CD4-positive, alpha-beta memory T cell (primary cell): ENCODE results near the gene EXOC3. TPM values are rescaled to one million over a fixed set of nuclear protein-coding genes. Genes with fewer than 3 reads are reported as not detected.
A peak's percentile ranks its signal among the peaks of the same experiment; 100 is the strongest.

Experiments used
- CTCF ChIA-PET: fragments of 350-600 bp; sonication (Branson Sonifier 250); formaldehyde crosslinking; loops from one replicate; lab custom pipeline; 2021; ENCODE audit warnings: inconsistent platforms; ENCODE audit not compliant: partially characterized antibody; lab: Charles Lee
- POLR2A ChIA-PET: fragments of 350-600 bp; sonication (Branson Sonifier 250); formaldehyde crosslinking; loops from one replicate; lab custom pipeline; 2021; ENCODE audit not compliant: partially characterized antibody; lab: Charles Lee
- DNase-seq, 5 donors: peaks; one replicate each; pipeline versions ENCODE4 v3.0.0 to v3.0.0-alpha.2; 2020 to 2022; ENCODE audit warnings: mixed read lengths in 1 of 5
- H3K27ac ChIP-seq: one replicate; pipeline ENCODE4 v1.7.0; 2013; ENCODE audit warnings: low read depth, low read length
- H3K27me3 ChIP-seq: 2 replicates; pipeline ENCODE4 v1.7.0; 2013; ENCODE audit warnings: mild to moderate bottlenecking, low read length, moderate library complexity; ENCODE audit not compliant: insufficient read depth
- H3K36me3 ChIP-seq: 2 replicates; pipeline ENCODE4 v1.7.0; 2013; ENCODE audit warnings: mild to moderate bottlenecking, low read length, moderate library complexity; ENCODE audit not compliant: insufficient read depth
- H3K4me1 ChIP-seq: 2 replicates; pipeline ENCODE4 v1.7.0; 2013; ENCODE audit warnings: mild to moderate bottlenecking, low read length, moderate library complexity; ENCODE audit not compliant: insufficient read depth
- H3K4me3 ChIP-seq, 2 donors: one replicate each; pipeline ENCODE4 v1.7.0; 2013; ENCODE audit warnings: low read length in 2 of 2, mild to moderate bottlenecking in 1 of 2
- H3K9me3 ChIP-seq, 2 donors: one replicate each; pipeline ENCODE4 v1.7.0; 2013; ENCODE audit warnings: low read length in 2 of 2, control low read depth in 1 of 2; ENCODE audit not compliant: control insufficient read depth in 1 of 2
- H3K27ac Mint-ChIP-seq, 7 donors: one replicate each; pipeline ENCODE4 v1.8.0; 2020 to 2021; ENCODE audit warnings: mixed read lengths in 7 of 7, mild to moderate bottlenecking in 6 of 7, inconsistent platforms in 3 of 7, moderate library complexity in 3 of 7
- H3K27me3 Mint-ChIP-seq, 2 donors: one replicate each; pipeline ENCODE4 v1.8.0; 2020 to 2021; ENCODE audit warnings: mixed read lengths in 2 of 2
- H3K36me3 Mint-ChIP-seq, 2 donors: one replicate each; pipeline ENCODE4 v1.8.0; 2020 to 2021; ENCODE audit warnings: mixed read lengths in 2 of 2, inconsistent platforms in 1 of 2, mild to moderate bottlenecking in 1 of 2
- H3K4me1 Mint-ChIP-seq, 4 donors: one replicate each; pipeline ENCODE4 v1.8.0; 2020 to 2021; ENCODE audit warnings: mixed read lengths in 4 of 4, mild to moderate bottlenecking in 1 of 4
- H3K4me3 Mint-ChIP-seq, 8 donors: one replicate each; pipeline ENCODE4 v1.8.0; 2020 to 2021; ENCODE audit warnings: mixed read lengths in 8 of 8, mild to moderate bottlenecking in 7 of 8, moderate library complexity in 6 of 8, inconsistent platforms in 3 of 8
- H3K9me3 Mint-ChIP-seq, 8 donors: one replicate each; pipeline ENCODE4 v1.8.0; 2020 to 2021; ENCODE audit warnings: mixed read lengths in 8 of 8, mild to moderate bottlenecking in 5 of 8, inconsistent platforms in 3 of 8, moderate library complexity in 1 of 8
- intact Hi-C: fragments of 100-400 bp; cut with micrococcal nuclease; formaldehyde crosslinking; loops from one replicate; pipeline ENCODE4 v1.15.1; 2023
- polyA plus RNA-seq, 2 donors: library from polyadenylated mRNA; unstranded; fragments of 300-500 nt; fragmentation: Illumina TruSeq; gene quantifications; one replicate each; pipeline ENCODE4 v1.2.3, GENCODE V29; 2021
- total RNA-seq, 2 experiments: library from RNA; stranded (reverse); gene quantifications; one replicate each; pipeline ENCODE4 v1.2.3, GENCODE V29; 2021

Gene EXOC3
- total and polyA plus RNA-seq, 4 experiments from 2014 or later, result 32.0 to 96.1 (median 62.9) TPM

DNA sequence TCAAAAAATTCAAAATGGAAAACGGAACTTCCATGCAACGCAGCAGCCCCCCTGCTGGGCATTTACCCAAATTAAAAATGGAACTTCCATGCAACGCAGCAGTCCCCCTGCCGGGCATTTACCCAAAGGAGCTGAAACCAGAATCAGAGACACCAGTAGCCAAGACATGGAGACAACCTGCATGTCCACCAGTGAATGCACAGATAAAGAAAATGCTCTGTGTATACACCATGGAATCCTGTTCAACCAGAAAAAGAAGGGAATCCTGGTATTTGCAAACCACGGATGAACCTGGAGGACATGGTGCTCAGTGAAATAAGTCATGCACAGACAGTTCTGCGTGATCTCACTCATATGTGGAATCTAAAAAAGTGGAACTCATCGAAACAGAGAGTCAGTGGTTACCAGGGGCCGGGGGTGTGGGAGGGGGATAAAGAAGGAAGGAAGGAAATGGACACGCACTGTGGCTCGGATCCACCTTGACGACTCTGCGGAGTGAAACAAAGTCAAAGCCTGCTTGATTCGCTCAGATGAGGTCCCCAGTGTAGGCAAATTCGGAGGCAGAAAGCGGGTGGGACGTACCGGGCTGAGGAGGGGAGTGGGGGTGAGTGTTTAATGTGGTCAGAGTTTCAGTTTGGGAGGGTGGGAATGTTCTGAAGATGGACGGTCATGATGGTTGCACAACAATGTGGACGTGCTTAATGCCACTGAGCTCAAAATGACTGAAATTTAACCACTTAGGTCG, 40.2 kb upstream of the EXOC3 start:
- Histone ChIP-seq H3K27me3 (peaks cover 7% of the 10 kb centered on the region), H3K9me3 (no peaks in the 10 kb centered on the region), H3K4me1 (no peaks in the 10 kb centered on the region), H3K36me3 (no peaks in the 10 kb centered on the region), H3K4me3 (no peak overlapping the region), H3K27ac (no peak overlapping the region)
- CTCF ChIA-PET, result no interaction called here
- intact Hi-C loops, result no loop called here
- H3K4me1 Mint-ChIP-seq, result no peaks in the 10 kb centered on the region
- POLR2A ChIA-PET, result no interaction called here
- peak overlapping the region in 1 of 8 donors; percentile 57 for H3K4me3 Mint-ChIP-seq
- no peak overlapping the region for H3K27ac Mint-ChIP-seq
- no peak for DNase-seq
- H3K36me3 Mint-ChIP-seq, result no peaks in the 10 kb centered on the region
- H3K9me3 Mint-ChIP-seq, result peaks cover 0 to 2% (median 0%) of the 10 kb centered on the region in 8 donors
- H3K27me3 Mint-ChIP-seq, result peaks cover 32% of the 10 kb centered on the region in 2 donors

DNA sequence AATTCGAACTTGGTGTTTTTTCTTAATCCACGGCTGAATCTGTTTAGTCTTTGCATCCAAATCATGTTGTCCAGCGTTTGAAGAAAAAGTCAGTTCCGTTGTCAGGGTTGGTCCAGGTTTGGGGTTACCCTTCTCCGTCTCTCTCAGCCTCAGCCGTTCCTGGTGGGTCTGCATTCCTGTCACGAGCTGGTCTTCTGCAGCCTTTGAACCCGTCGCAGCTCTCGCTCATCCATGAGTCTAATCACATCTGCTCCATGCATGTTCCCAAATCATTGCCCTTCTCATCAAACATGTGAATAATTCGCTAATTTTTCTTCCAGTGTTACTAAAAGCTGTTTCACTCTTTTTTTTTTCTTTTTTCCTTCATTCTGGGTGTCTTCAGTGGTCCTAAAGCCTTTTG, 39.0 kb upstream of the EXOC3 start:
- Histone ChIP-seq H3K4me1 (no peaks in the 10 kb centered on the region), H3K27me3 (peaks cover 7% of the 10 kb centered on the region), H3K4me3 (no peak overlapping the region), H3K9me3 (no peaks in the 10 kb centered on the region), H3K36me3 (no peaks in the 10 kb centered on the region), H3K27ac (no peak overlapping the region)
- ChIA-PET CTCF (interaction anchor here (0.6 kb wide), 1 partner anchor 28 kb away, joined by 3 read pairs; no protein-coding TSS in a partner anchor), POLR2A (no interaction called here)
- H3K4me1 Mint-ChIP-seq, result no peaks in the 10 kb centered on the region
- DNase-seq, result no peak
- no peaks in the 10 kb centered on the region for H3K36me3 Mint-ChIP-seq
- peaks cover 0 to 2% (median 0%) of the 10 kb centered on the region in 8 donors for H3K9me3 Mint-ChIP-seq
- H3K27me3 Mint-ChIP-seq, result peaks cover 32% of the 10 kb centered on the region in 2 donors
- H3K27ac Mint-ChIP-seq, result no peak overlapping the region
- no peak overlapping the region for H3K4me3 Mint-ChIP-seq
- intact Hi-C loops, result no loop called here

GRCh38 chr5:404666-405241, 38.2 kb upstream of the EXOC3 start:
- Histone ChIP-seq H3K9me3 (no peaks in the 10 kb centered on the region), H3K27me3 (peaks cover 7% of the 10 kb centered on the region), H3K4me3 (no peak overlapping the region), H3K4me1 (no peaks in the 10 kb centered on the region), H3K36me3 (no peaks in the 10 kb centered on the region), H3K27ac (no peak overlapping the region)
- intact Hi-C loops, result no loop called here
- ChIA-PET CTCF (no interaction called here), POLR2A (no interaction called here)
- Mint-ChIP-seq H3K4me3 (no peak overlapping the region), H3K27me3 (peaks cover 32% of the 10 kb centered on the region in 2 donors), H3K27ac (no peak overlapping the region), H3K4me1 (no peaks in the 10 kb centered on the region), H3K36me3 (no peaks in the 10 kb centered on the region), H3K9me3 (peaks cover 0 to 2% (median 0%) of the 10 kb centered on the region in 8 donors)
- no peak for DNase-seq

DNA sequence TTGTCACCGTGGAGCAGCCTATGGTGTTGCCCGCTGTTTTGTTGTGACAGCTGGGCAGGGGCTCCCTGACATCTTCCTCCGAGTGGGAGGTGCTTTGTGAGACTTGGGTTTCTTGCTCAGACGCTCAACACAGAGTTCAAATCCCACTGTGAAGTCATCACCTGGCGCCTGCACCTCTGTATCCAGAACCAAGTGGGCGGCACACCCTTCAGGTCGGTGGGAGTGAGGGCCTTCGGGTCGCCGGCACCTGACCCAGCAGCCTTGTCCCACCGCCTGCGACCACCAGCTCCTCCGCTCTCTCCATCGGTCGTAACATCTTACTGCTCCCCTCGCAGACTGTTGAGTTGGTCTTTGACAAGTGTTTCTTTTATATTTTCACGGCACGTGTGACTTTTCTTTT, 37.6 kb upstream of the EXOC3 start:
- no peaks in the 10 kb centered on the region for H3K36me3 Mint-ChIP-seq
- Histone ChIP-seq H3K4me3 (no peak overlapping the region), H3K9me3 (no peaks in the 10 kb centered on the region), H3K27ac (no peak overlapping the region), H3K27me3 (peaks cover 7% of the 10 kb centered on the region), H3K4me1 (no peaks in the 10 kb centered on the region), H3K36me3 (no peaks in the 10 kb centered on the region)
- H3K4me1 Mint-ChIP-seq, result no peaks in the 10 kb centered on the region
- no peak overlapping the region for H3K4me3 Mint-ChIP-seq
- H3K9me3 Mint-ChIP-seq, result peaks cover 0 to 2% (median 0%) of the 10 kb centered on the region in 8 donors
- ChIA-PET POLR2A (no interaction called here), CTCF (no interaction called here)
- no peak overlapping the region for H3K27ac Mint-ChIP-seq
- no peak for DNase-seq
- intact Hi-C loops, result no loop called here
- H3K27me3 Mint-ChIP-seq, result peaks cover 27% of the 10 kb centered on the region in 2 donors

- Histone ChIP-seq H3K27me3 (peaks cover 7% of the 10 kb centered on the region), H3K4me1 (no peaks in the 10 kb centered on the region), H3K36me3 (no peaks in the 10 kb centered on the region), H3K4me3 (no peak overlapping the region), H3K9me3 (no peaks in the 10 kb centered on the region), H3K27ac (no peak overlapping the region)
- Mint-ChIP-seq H3K36me3 (no peaks in the 10 kb centered on the region), H3K4me3 (no peak overlapping the region), H3K4me1 (no peaks in the 10 kb centered on the region), H3K27me3 (peaks cover 25 to 26% of the 10 kb centered on the region in 2 donors), H3K9me3 (peaks cover 0 to 2% (median 0%) of the 10 kb centered on the region in 8 donors), H3K27ac (no peak overlapping the region)
- intact Hi-C loops, result no loop called here
- ChIA-PET POLR2A (no interaction called here), CTCF (no interaction called here)
- no peak for DNase-seq
Measured at GRCh38 chr5:406041-406440, 36.9 kb upstream of the EXOC3 start.

DNA sequence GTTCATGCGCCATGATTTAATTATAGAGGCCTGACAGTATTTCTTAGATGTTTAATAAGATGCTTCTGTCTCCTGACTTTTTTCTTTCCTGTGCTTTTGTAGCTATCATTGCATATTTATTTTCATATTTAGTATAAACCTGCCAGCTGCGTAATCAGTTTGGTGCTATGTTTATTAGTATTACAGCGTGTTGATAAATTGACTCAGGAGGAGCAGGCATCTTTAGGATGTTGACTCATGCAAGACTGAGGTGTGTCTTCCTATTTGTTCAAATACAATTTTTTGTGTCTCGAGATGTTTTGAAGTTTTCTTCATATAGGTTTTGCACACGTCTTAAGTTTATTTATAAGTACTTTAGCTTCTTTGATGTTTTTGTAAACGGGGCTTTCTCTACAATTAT, 35.9 kb upstream of the EXOC3 start:
- Histone ChIP-seq H3K9me3 (no peaks in the 10 kb centered on the region), H3K4me1 (no peaks in the 10 kb centered on the region), H3K27me3 (peaks cover 7% of the 10 kb centered on the region), H3K4me3 (no peak overlapping the region), H3K27ac (no peak overlapping the region), H3K36me3 (no peaks in the 10 kb centered on the region)
- intact Hi-C loops, result no loop called here
- no peak overlapping the region for H3K4me3 Mint-ChIP-seq
- ChIA-PET POLR2A (no interaction called here), CTCF (no interaction called here)
- no peaks in the 10 kb centered on the region for H3K36me3 Mint-ChIP-seq
- peaks cover 0 to 1% (median 0%) of the 10 kb centered on the region in 8 donors for H3K9me3 Mint-ChIP-seq
- no peaks in the 10 kb centered on the region for H3K4me1 Mint-ChIP-seq
- no peak overlapping the region for H3K27ac Mint-ChIP-seq
- peaks cover 18 to 19% of the 10 kb centered on the region in 2 donors for H3K27me3 Mint-ChIP-seq
- DNase-seq, result no peak

- Mint-ChIP-seq H3K4me3 (no peak overlapping the region), H3K4me1 (no peaks in the 10 kb centered on the region), H3K9me3 (no peaks in the 10 kb centered on the region), H3K27ac (no peak overlapping the region), H3K36me3 (no peaks in the 10 kb centered on the region), H3K27me3 (peaks cover 13 to 17% of the 10 kb centered on the region in 2 donors)
- Histone ChIP-seq H3K36me3 (no peaks in the 10 kb centered on the region), H3K27ac (no peak overlapping the region), H3K4me1 (no peaks in the 10 kb centered on the region), H3K9me3 (no peaks in the 10 kb centered on the region), H3K4me3 (no peak overlapping the region), H3K27me3 (peaks cover 3% of the 10 kb centered on the region)
- intact Hi-C loops, result no loop called here
- POLR2A ChIA-PET, result no interaction called here
- no peak for DNase-seq
- CTCF ChIA-PET, result no interaction called here
Measured at GRCh38 chr5:407801-408268, 35.1 kb upstream of the EXOC3 start.
